ENCODE results near the gene ADARB1.

- TF ChIP-seq MAFK (IDR thresholded peaks at IDR 0.05; ENCODE audit: low read depth, low read length), result no peak
- no peak for TF ChIP-seq RAD21 (IDR thresholded peaks at IDR 0.05 in 1 of 2, conservative IDR thresholded peaks at IDR 0.05 in 1 of 2; ENCODE audit: low read depth in 2 of 2, low read length in 2 of 2)
- no peak for TF ChIP-seq NRF1 (IDR thresholded peaks at IDR 0.05; ENCODE audit: low read depth, low read length)
- TF ChIP-seq, protein P1, sequence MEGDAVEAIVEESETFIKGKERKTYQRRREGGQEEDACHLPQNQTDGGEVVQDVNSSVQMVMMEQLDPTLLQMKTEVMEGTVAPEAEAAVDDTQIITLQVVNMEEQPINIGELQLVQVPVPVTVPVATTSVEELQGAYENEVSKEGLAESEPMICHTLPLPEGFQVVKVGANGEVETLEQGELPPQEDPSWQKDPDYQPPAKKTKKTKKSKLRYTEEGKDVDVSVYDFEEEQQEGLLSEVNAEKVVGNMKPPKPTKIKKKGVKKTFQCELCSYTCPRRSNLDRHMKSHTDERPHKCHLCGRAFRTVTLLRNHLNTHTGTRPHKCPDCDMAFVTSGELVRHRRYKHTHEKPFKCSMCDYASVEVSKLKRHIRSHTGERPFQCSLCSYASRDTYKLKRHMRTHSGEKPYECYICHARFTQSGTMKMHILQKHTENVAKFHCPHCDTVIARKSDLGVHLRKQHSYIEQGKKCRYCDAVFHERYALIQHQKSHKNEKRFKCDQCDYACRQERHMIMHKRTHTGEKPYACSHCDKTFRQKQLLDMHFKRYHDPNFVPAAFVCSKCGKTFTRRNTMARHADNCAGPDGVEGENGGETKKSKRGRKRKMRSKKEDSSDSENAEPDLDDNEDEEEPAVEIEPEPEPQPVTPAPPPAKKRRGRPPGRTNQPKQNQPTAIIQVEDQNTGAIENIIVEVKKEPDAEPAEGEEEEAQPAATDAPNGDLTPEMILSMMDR (IDR thresholded peaks at IDR 0.05; ENCODE audit: control extremely low read depth in 1 of 3, insufficient read depth in 1 of 3, low read depth in 1 of 3, low read length in 3 of 3), result no peak
Measured at GRCh38 chr21:45248893-45249381, 174.6 kb downstream of the ADARB1 start.

Measured in H1 (cell line).